PC-3 (cell line): ENCODE results near the gene TEAD1.

Experiments used
- EZH2 ChIP-seq: fragments of 300-600 bp; sonication (generic); IDR thresholded peaks from one replicate; pipeline ENCODE4 v1.6.1; 2017; ENCODE audit warnings: antibody characterized with exemption, mild to moderate bottlenecking, low read length; ENCODE audit not compliant: unreplicated experiment
- TF ChIP-seq, protein P1 (sequence below): fragments of 300-600 bp; sonication (generic); conservative IDR thresholded peaks from 2 replicates; pipeline ENCODE4 v1.5.1; 2017; ENCODE audit warnings: antibody characterized with exemption, low read depth, mild to moderate bottlenecking, low read length

DNA sequence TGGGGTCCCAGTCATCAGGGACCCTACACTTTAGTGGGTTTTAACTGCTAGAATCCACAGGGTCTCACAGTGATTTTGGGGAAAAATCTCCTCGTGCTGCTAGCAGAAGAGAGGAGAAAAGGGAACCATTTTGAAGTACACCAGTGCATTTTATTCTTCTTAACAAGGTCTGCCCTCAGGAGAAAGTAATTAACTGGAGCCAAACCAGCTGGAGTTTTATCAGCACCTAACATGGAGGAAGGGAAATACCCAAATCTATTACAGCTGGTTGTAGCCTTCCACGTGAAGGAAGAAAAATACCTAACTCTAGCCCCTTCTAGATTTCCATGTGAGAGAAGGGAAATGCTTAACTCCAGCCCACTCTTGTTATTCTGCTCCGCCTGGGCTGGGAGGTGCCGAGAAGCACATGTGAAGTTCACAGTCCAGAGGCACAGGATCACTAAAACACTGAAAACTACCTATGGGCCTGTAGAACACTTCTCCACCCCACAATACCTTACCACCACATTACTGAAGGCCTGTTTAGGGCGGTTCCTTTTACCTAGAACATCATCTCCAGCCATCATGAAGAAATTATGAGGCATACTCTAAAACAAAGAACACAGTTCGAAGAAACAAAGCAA is 31.3 kb upstream of the TEAD1 start:
- TF ChIP-seq, protein P1, sequence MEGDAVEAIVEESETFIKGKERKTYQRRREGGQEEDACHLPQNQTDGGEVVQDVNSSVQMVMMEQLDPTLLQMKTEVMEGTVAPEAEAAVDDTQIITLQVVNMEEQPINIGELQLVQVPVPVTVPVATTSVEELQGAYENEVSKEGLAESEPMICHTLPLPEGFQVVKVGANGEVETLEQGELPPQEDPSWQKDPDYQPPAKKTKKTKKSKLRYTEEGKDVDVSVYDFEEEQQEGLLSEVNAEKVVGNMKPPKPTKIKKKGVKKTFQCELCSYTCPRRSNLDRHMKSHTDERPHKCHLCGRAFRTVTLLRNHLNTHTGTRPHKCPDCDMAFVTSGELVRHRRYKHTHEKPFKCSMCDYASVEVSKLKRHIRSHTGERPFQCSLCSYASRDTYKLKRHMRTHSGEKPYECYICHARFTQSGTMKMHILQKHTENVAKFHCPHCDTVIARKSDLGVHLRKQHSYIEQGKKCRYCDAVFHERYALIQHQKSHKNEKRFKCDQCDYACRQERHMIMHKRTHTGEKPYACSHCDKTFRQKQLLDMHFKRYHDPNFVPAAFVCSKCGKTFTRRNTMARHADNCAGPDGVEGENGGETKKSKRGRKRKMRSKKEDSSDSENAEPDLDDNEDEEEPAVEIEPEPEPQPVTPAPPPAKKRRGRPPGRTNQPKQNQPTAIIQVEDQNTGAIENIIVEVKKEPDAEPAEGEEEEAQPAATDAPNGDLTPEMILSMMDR, result no peak
- TF ChIP-seq EZH2, result no peak
